ENCODE data around the gene PAPPA. TPM values are rescaled to one million over a fixed set of nuclear protein-coding genes. Genes with fewer than 3 reads are reported as not detected.
A peak's percentile ranks its signal among the peaks of the same experiment; 100 is the strongest.

The PAPPA gene
- polyA plus RNA-seq, 1 of the 3 experiments (the other 2 are of a cell fraction): 44.5 TPM

DNA sequence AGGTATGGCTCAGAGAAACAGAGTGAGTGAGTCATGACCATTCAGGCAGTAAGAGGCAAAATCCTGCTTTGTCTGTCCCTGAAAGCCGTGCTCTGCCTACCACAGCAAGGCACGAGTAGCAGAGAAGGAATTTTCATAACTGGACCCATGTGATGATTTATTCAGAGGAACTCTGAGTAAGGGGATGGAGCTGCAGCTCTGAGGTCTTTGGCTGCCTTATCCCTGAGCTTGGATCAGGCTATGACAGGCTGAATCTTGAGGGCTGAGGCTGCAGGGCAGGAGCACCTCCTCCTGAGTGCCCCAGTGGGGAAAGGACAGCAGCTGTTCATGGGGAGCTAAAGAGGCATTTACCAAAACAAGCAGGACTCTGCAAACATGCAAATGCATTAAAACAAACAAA is 183.4 kb downstream of the PAPPA start:
- no peaks in the 10 kb centered on the region for H3K9me2 ChIP-seq
- H3F3A ChIP-seq (replicated peaks; ENCODE audit: insufficient read depth): peaks cover 23% of the 10 kb centered on the region
- H3K4me2 ChIP-seq: peak overlapping the region; percentile 11; the same call in 1 of the 2 replicates
- H2AFZ ChIP-seq (ENCODE audit: low read depth): no peak overlapping the region
- no peaks in the 10 kb centered on the region for H3K9me3 ChIP-seq
- ChIA-PET POLR2A (no interaction called here), CTCF (no interaction called here)
- peaks cover 1 to 4% of the 10 kb centered on the region in 2 experiments; a peak in 2 of 4 replicates for H3K4me1 ChIP-seq (ENCODE audit: control insufficient read depth in 1 of 2, insufficient read depth in 2 of 2, low read depth in 1 of 2, low read length in 1 of 2)
- no peak overlapping the region for H3K4me3 ChIP-seq (ENCODE audit: low read depth in 2 of 2, low read length in 1 of 2)
- peak overlapping the region in 1 of 2 experiments; percentile 37; a peak in 1 of 4 replicates for H3K27ac ChIP-seq (ENCODE audit: low read depth in 2 of 2, low read length in 1 of 2)
- H3K36me3 ChIP-seq (replicated peaks in 1 of 2; ENCODE audit: control insufficient read depth in 1 of 2, insufficient read depth in 2 of 2, low read length in 1 of 2): peaks cover 48 to 68% of the 10 kb centered on the region in 2 experiments
- H4K20me1 ChIP-seq (ENCODE audit: insufficient read depth): peaks cover 24% of the 10 kb centered on the region
- H3K27me3 ChIP-seq (ENCODE audit: insufficient read depth): no peaks in the 10 kb centered on the region
- H3K9ac ChIP-seq: no peak overlapping the region
- 18% methylated on average over 2 of the region's 2 CpGs for WGBS (ENCODE audit: low lambda C conversion rate)
- DNase-seq: no peak
- TF ChIP-seq, protein P1, sequence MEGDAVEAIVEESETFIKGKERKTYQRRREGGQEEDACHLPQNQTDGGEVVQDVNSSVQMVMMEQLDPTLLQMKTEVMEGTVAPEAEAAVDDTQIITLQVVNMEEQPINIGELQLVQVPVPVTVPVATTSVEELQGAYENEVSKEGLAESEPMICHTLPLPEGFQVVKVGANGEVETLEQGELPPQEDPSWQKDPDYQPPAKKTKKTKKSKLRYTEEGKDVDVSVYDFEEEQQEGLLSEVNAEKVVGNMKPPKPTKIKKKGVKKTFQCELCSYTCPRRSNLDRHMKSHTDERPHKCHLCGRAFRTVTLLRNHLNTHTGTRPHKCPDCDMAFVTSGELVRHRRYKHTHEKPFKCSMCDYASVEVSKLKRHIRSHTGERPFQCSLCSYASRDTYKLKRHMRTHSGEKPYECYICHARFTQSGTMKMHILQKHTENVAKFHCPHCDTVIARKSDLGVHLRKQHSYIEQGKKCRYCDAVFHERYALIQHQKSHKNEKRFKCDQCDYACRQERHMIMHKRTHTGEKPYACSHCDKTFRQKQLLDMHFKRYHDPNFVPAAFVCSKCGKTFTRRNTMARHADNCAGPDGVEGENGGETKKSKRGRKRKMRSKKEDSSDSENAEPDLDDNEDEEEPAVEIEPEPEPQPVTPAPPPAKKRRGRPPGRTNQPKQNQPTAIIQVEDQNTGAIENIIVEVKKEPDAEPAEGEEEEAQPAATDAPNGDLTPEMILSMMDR (IDR thresholded peaks at IDR 0.05): no peak
- TF ChIP-seq GABPA (IDR thresholded peaks at IDR 0.05; ENCODE audit: low read depth): no peak
- TF ChIP-seq, protein P2, sequence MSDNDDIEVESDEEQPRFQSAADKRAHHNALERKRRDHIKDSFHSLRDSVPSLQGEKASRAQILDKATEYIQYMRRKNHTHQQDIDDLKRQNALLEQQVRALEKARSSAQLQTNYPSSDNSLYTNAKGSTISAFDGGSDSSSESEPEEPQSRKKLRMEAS (IDR thresholded peaks at IDR 0.05; ENCODE audit: low read depth): no peak
- no peak for TF ChIP-seq POLR2AphosphoS5 (IDR thresholded peaks at IDR 0.05; ENCODE audit: low read depth, low read length)
- TF ChIP-seq JUND (IDR thresholded peaks at IDR 0.05): peak; percentile 31; the same call in 1 of the 2 replicates
- TF ChIP-seq NRF1 (IDR thresholded peaks at IDR 0.05; ENCODE audit: low read depth, low read length): no peak
- TF ChIP-seq, protein P3, sequence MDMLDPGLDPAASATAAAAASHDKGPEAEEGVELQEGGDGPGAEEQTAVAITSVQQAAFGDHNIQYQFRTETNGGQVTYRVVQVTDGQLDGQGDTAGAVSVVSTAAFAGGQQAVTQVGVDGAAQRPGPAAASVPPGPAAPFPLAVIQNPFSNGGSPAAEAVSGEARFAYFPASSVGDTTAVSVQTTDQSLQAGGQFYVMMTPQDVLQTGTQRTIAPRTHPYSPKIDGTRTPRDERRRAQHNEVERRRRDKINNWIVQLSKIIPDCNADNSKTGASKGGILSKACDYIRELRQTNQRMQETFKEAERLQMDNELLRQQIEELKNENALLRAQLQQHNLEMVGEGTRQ (IDR thresholded peaks at IDR 0.05; ENCODE audit: borderline replicate concordance, low read depth, low read length): no peak
- no peak for TF ChIP-seq GATA2 (CRISPR knock-in tag; IDR thresholded peaks at IDR 0.05)
- TF ChIP-seq, protein P4, sequence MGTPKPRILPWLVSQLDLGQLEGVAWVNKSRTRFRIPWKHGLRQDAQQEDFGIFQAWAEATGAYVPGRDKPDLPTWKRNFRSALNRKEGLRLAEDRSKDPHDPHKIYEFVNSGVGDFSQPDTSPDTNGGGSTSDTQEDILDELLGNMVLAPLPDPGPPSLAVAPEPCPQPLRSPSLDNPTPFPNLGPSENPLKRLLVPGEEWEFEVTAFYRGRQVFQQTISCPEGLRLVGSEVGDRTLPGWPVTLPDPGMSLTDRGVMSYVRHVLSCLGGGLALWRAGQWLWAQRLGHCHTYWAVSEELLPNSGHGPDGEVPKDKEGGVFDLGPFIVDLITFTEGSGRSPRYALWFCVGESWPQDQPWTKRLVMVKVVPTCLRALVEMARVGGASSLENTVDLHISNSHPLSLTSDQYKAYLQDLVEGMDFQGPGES (IDR thresholded peaks at IDR 0.05; ENCODE audit: low read depth, low read length): no peak
- TF ChIP-seq FOSL2 (IDR thresholded peaks at IDR 0.05; ENCODE audit: borderline replicate concordance, low read depth): peak; percentile 47; the same call in 1 of the 2 replicates
- TF ChIP-seq CHD2 (IDR thresholded peaks at IDR 0.05; ENCODE audit: low read length, partially characterized antibody): no peak
- H3K79me2 ChIP-seq (ENCODE audit: insufficient read depth): peaks cover 24% of the 10 kb centered on the region; the same call in 1 of the 2 replicates

DNA sequence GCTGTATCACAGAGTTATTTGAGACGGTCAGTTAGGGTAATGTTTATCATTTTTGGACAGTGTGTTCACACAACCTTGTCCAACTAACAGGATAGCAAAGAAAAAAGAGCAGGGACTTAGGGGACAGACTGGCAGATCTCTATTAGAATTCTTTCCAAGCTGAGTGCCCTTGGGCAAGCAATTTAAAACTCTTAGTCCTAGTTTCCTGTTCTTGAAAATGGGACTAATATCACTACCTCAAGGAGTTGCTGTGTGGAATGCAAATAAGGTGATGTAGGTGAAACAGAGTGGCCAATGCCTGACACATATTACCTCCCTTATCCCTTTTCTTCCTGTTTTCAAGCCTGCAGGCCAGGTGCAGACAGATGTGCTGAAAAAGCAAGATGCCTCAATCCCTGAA is 186.7 kb downstream of the PAPPA start:
- Histone ChIP-seq H3K4me3 (ENCODE audit: low read depth in 2 of 2, low read length in 1 of 2) (no peak overlapping the region), H3K79me2 (ENCODE audit: insufficient read depth) (peaks cover 23% of the 10 kb centered on the region; the same call in 1 of the 2 replicates), H3K4me2 (no peak overlapping the region), H2AFZ (ENCODE audit: low read depth) (no peak overlapping the region), H3K27ac (ENCODE audit: low read depth in 2 of 2, low read length in 1 of 2) (no peak overlapping the region), H4K20me1 (ENCODE audit: insufficient read depth) (peaks cover 27% of the 10 kb centered on the region), H3K27me3 (ENCODE audit: insufficient read depth) (no peaks in the 10 kb centered on the region), H3K9ac (no peak overlapping the region), H3K9me2 (no peaks in the 10 kb centered on the region), H3F3A (replicated peaks; ENCODE audit: insufficient read depth) (peaks cover 18% of the 10 kb centered on the region), H3K36me3 (replicated peaks in 1 of 2; ENCODE audit: control insufficient read depth in 1 of 2, insufficient read depth in 2 of 2, low read length in 1 of 2) (peaks cover 50 to 81% of the 10 kb centered on the region in 2 experiments), H3K4me1 (ENCODE audit: control insufficient read depth in 1 of 2, insufficient read depth in 2 of 2, low read depth in 1 of 2, low read length in 1 of 2) (peaks cover 3 to 4% of the 10 kb centered on the region in 2 experiments; a peak in 2 of 4 replicates), H3K9me3 (no peaks in the 10 kb centered on the region)
- POLR2A ChIA-PET: no interaction called here
- WGBS (ENCODE audit: low lambda C conversion rate): 94% methylated on average over 1 of the region's 1 CpG
- no peak for DNase-seq
- no peak for TF ChIP-seq YY1 (IDR thresholded peaks at IDR 0.05; ENCODE audit: low read depth)
- TF ChIP-seq, protein P1 (IDR thresholded peaks at IDR 0.05): no peak
- TF ChIP-seq POLR2AphosphoS5 (IDR thresholded peaks at IDR 0.05; ENCODE audit: low read depth, low read length): peak; percentile 24; the same call in 1 of the 2 replicates
- TF ChIP-seq, protein P5, sequence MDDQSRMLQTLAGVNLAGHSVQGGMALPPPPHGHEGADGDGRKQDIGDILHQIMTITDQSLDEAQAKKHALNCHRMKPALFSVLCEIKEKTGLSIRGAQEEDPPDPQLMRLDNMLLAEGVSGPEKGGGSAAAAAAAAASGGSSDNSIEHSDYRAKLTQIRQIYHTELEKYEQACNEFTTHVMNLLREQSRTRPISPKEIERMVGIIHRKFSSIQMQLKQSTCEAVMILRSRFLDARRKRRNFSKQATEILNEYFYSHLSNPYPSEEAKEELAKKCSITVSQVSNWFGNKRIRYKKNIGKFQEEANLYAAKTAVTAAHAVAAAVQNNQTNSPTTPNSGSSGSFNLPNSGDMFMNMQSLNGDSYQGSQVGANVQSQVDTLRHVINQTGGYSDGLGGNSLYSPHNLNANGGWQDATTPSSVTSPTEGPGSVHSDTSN (IDR thresholded peaks at IDR 0.05): no peak
- no peak for TF ChIP-seq FOXJ3 (CRISPR knock-in tag; IDR thresholded peaks at IDR 0.05)
- no peak for TF ChIP-seq TEAD4 (IDR thresholded peaks at IDR 0.05; ENCODE audit: borderline replicate concordance, insufficient read depth)
- CTCF ChIA-PET: no interaction called here
